ENCODE results near the gene KRT78.

- TF ChIP-seq CTCF (IDR thresholded peaks at IDR 0.05), result no peak
- no peak for TF ChIP-seq ZFX (IDR thresholded peaks at IDR 0.05; ENCODE audit: borderline replicate concordance)
These were observed 31.6 kb downstream of the KRT78 start for GRCh38 chr12:52817003-52817698.

All from 22Rv1 (cell line).